Testis (tissue), 2 donors: Measurements from ENCODE around the gene SPACDR.

Experiments
- POLR2A ChIP-seq: fragments of 450-650 bp; IDR thresholded peaks from one replicate; pipeline ENCODE4 v1.6.1; 2017; ENCODE audit warnings: antibody characterized with exemption, mild to moderate bottlenecking, moderate library complexity
- TF ChIP-seq, protein P1 (sequence below), 3 experiments: fragments of 450-650 bp in 2 of 3; fragments of 200-600 bp in 1 of 3; sonication (generic) in 1 of 3; IDR thresholded peaks; one replicate each; pipeline ENCODE4 v1.5.1; 2016 to 2019; ENCODE audit warnings: antibody characterized with exemption in 3 of 3, mild to moderate bottlenecking in 2 of 3, moderate library complexity in 1 of 3

DNA sequence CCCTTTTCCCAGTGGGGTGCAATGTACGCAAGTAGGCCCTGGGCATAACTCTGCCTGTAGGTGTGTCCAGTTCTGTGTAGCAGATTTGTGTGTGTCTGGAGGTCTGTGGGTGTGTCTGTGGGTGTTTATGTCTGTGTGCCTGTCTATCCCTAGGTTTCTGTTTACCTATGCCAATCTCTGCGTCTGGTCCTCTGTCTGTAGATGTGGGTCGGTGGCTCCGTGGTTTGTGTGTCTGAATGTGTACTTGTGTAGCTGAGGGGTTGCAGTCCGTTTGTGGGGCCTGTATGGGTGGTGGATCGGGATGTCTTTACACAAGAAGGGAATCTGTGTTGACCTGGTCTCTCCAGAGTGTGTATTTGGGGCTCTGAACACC, 20.6 kb upstream of the SPACDR start:
- TF ChIP-seq, protein P1, sequence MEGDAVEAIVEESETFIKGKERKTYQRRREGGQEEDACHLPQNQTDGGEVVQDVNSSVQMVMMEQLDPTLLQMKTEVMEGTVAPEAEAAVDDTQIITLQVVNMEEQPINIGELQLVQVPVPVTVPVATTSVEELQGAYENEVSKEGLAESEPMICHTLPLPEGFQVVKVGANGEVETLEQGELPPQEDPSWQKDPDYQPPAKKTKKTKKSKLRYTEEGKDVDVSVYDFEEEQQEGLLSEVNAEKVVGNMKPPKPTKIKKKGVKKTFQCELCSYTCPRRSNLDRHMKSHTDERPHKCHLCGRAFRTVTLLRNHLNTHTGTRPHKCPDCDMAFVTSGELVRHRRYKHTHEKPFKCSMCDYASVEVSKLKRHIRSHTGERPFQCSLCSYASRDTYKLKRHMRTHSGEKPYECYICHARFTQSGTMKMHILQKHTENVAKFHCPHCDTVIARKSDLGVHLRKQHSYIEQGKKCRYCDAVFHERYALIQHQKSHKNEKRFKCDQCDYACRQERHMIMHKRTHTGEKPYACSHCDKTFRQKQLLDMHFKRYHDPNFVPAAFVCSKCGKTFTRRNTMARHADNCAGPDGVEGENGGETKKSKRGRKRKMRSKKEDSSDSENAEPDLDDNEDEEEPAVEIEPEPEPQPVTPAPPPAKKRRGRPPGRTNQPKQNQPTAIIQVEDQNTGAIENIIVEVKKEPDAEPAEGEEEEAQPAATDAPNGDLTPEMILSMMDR (IDR thresholded peaks at IDR 0.05): no peak
- no peak for TF ChIP-seq POLR2A
